ENCODE measurements around the gene RNF19B. TPM values are rescaled to one million over a fixed set of nuclear protein-coding genes. Genes with fewer than 3 reads are reported as not detected.

Gene RNF19B
- total and polyA plus RNA-seq, 4 donors: 13.8 to 51.5 (median 20.9) TPM

DNA sequence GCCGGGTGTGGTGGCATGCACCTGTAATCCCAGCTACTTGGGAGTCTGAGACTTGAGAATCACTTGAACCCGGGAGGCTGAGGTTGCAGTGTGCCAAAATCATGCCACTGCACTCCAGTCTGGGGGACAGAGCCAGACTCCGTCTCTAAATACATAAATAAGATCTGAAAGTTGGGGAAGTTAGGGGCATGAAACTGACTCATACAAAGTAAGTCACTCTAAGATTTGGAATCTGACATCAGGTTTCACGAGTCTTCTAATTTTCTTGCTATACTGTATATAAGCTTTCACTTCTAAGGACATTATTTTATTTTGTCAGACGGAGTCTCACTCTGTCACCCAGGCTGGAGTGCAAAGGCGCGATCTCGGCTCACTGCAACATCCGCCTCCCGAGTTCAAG is 30.1 kb downstream of the RNF19B start:
- Histone ChIP-seq H3K27ac (ENCODE audit: low read depth in 1 of 2, low read length in 2 of 2) (no peak overlapping the region), H3K4me1 (ENCODE audit: control insufficient read depth in 1 of 2, insufficient read depth in 2 of 2, low read length in 2 of 2) (no peaks in the 10 kb centered on the region), H3K9me3 (ENCODE audit: control insufficient read depth, low read length) (no peaks in the 10 kb centered on the region), H3K4me3 (ENCODE audit: low read length in 2 of 2) (no peak overlapping the region), H3K36me3 (ENCODE audit: control insufficient read depth in 1 of 2, insufficient read depth in 2 of 2, low read length in 1 of 2) (peaks cover 2 to 3% of the 10 kb centered on the region in 2 donors), H3K27me3 (ENCODE audit: control insufficient read depth in 1 of 2, insufficient read depth in 2 of 2, low read length in 1 of 2) (no peaks in the 10 kb centered on the region)
- DNase-seq: no peak
- WGBS, 2 donors: 87 to 89% methylated on average over 10 of the region's 10 CpGs
- intact Hi-C loops (cut with DNase I): loop anchor here (2.0 to 10.0 kb wide), 4 partner anchors 72 to 150 kb away; partner anchors contain the start of genes AZIN2 (in 2 of the 2) and AK2 (in 1 of the 2)
- no peak for ATAC-seq (ENCODE audit: low FRiP score)

GRCh38 chr1:32933742-32934322 is 30.8 kb downstream of the RNF19B start:
- peak; percentile 40 for ATAC-seq (ENCODE audit: low FRiP score)
- Histone ChIP-seq H3K27ac (ENCODE audit: low read depth in 1 of 2, low read length in 2 of 2) (no peak overlapping the region), H3K4me1 (ENCODE audit: control insufficient read depth in 1 of 2, insufficient read depth in 2 of 2, low read length in 2 of 2) (no peaks in the 10 kb centered on the region), H3K27me3 (ENCODE audit: control insufficient read depth in 1 of 2, insufficient read depth in 2 of 2, low read length in 1 of 2) (no peaks in the 10 kb centered on the region), H3K9me3 (ENCODE audit: control insufficient read depth, low read length) (no peaks in the 10 kb centered on the region), H3K36me3 (ENCODE audit: control insufficient read depth in 1 of 2, insufficient read depth in 2 of 2, low read length in 1 of 2) (peaks cover 0 to 2% of the 10 kb centered on the region in 2 donors), H3K4me3 (ENCODE audit: low read length in 2 of 2) (no peak overlapping the region)
- no peak for DNase-seq
- intact Hi-C loops (cut with DNase I): loop anchor here (2.0 to 10.0 kb wide), 6 partner anchors 73 to 151 kb away; partner anchors contain the start of genes AZIN2 (in 2 of the 2) and AK2 (in 1 of the 2)
- WGBS, 2 donors: 11 to 20% methylated on average over 3 of the region's 3 CpGs

DNA sequence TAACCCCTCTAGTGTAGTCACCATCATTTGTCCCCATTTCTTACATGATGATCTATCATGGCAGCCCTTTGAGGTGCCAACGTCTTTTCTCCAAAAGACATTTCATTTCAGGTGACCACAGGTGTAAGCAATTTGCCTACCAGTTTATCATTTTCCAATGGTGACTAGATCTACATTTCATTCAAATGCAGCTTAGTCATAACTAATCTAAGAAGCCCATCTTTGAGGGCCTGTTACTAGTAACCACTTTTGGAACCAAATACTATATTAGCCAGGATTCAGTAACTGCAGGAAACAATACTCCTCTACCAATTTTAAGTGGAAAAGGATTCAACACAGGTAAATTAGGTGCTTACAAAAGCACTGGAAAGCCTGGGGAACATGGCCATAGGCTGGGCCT is 32.8 kb downstream of the RNF19B start:
- H3K4me3 ChIP-seq (ENCODE audit: low read length in 2 of 2): no peak overlapping the region
- WGBS, 2 donors: 89 to 90% methylated on average over 1 of the region's 1 CpG
- H3K36me3 ChIP-seq (ENCODE audit: control insufficient read depth in 1 of 2, insufficient read depth in 2 of 2, low read length in 1 of 2): peaks cover 0 to 2% of the 10 kb centered on the region in 2 donors
- intact Hi-C loops (cut with DNase I): loop anchor here (2.0 to 10.0 kb wide), 5 partner anchors 103 to 153 kb away; partner anchors contain the start of genes AZIN2 (in 2 of the 2) and AK2 (in 1 of the 2)
- DNase-seq (no peak), ATAC-seq (ENCODE audit: low FRiP score) (no peak)
- no peaks in the 10 kb centered on the region for H3K27me3 ChIP-seq (ENCODE audit: control insufficient read depth in 1 of 2, insufficient read depth in 2 of 2, low read length in 1 of 2)
- H3K4me1 ChIP-seq (ENCODE audit: control insufficient read depth in 1 of 2, insufficient read depth in 2 of 2, low read length in 2 of 2): no peaks in the 10 kb centered on the region
- no peaks in the 10 kb centered on the region for H3K9me3 ChIP-seq (ENCODE audit: control insufficient read depth, low read length)
- no peak overlapping the region for H3K27ac ChIP-seq (ENCODE audit: low read depth in 1 of 2, low read length in 2 of 2)

- 48 to 60% methylated on average over 2 of the region's 2 CpGs for WGBS, 2 donors
- Histone ChIP-seq H3K4me1 (ENCODE audit: control insufficient read depth in 1 of 2, insufficient read depth in 2 of 2, low read length in 2 of 2) (no peaks in the 10 kb centered on the region), H3K4me3 (ENCODE audit: low read length in 2 of 2) (no peak overlapping the region), H3K27me3 (ENCODE audit: control insufficient read depth in 1 of 2, insufficient read depth in 2 of 2, low read length in 1 of 2) (no peaks in the 10 kb centered on the region), H3K36me3 (ENCODE audit: control insufficient read depth in 1 of 2, insufficient read depth in 2 of 2, low read length in 1 of 2) (no peaks in the 10 kb centered on the region), H3K9me3 (ENCODE audit: control insufficient read depth, low read length) (no peaks in the 10 kb centered on the region), H3K27ac (ENCODE audit: low read depth in 1 of 2, low read length in 2 of 2) (no peak overlapping the region)
- no peak for ATAC-seq (ENCODE audit: low FRiP score)
- intact Hi-C loops (cut with DNase I): no loop called here
- DNase-seq: no peak
These were observed 35.2 kb downstream of the RNF19B start for GRCh38 chr1:32929366-32929765.

DNA sequence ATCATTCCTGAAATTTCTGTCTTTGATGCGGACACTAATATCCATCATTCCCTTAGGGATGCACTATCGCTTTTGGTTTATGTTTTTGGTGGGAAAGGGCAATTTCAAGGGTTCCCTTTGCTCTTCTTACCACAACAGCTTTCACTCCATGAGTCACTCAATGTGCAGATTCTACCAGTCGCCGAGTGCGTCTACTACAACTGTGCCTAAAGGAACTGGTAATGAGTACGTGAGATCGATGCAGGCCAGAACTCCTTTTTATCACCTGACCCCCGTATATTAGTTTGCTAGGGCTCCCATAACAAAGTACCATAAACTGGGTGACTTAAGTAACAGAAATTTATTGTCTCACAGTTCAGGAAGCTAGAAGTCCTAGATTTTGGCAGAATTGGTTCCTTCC is 35.9 kb downstream of the RNF19B start:
- WGBS, 2 donors: 92 to 94% methylated on average over 8 of the region's 8 CpGs
- DNase-seq (no peak), ATAC-seq (ENCODE audit: low FRiP score) (no peak)
- no peaks in the 10 kb centered on the region for H3K36me3 ChIP-seq (ENCODE audit: control insufficient read depth in 1 of 2, insufficient read depth in 2 of 2, low read length in 1 of 2)
- intact Hi-C loops (cut with DNase I): no loop called here
- no peaks in the 10 kb centered on the region for H3K4me1 ChIP-seq (ENCODE audit: control insufficient read depth in 1 of 2, insufficient read depth in 2 of 2, low read length in 2 of 2)
- no peak overlapping the region for H3K27ac ChIP-seq (ENCODE audit: low read depth in 1 of 2, low read length in 2 of 2)
- no peaks in the 10 kb centered on the region for H3K27me3 ChIP-seq (ENCODE audit: control insufficient read depth in 1 of 2, insufficient read depth in 2 of 2, low read length in 1 of 2)
- no peak overlapping the region for H3K4me3 ChIP-seq (ENCODE audit: low read length in 2 of 2)
- no peaks in the 10 kb centered on the region for H3K9me3 ChIP-seq (ENCODE audit: control insufficient read depth, low read length)

DNA sequence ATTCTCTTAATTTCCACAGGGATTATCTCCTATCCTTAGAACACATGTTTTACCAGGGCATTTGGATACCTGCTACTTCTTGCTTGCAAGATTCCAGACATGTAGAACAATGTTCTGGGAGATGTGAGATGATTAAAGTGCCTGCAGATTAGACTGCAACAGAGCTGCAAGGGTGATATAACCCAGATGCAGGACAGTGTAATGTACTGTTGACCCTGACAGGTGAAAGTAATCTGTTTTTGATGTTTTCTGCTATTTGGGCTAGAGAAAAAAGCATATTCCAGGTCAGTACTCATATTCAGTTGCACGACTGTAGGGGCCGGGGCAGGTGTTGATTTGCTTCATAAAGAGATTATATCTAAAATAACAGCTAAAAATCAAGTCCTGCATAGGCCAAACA is 36.3 kb downstream of the RNF19B start:
- Histone ChIP-seq H3K27ac (ENCODE audit: low read depth in 1 of 2, low read length in 2 of 2) (no peak overlapping the region), H3K4me3 (ENCODE audit: low read length in 2 of 2) (no peak overlapping the region), H3K9me3 (ENCODE audit: control insufficient read depth, low read length) (no peaks in the 10 kb centered on the region), H3K4me1 (ENCODE audit: control insufficient read depth in 1 of 2, insufficient read depth in 2 of 2, low read length in 2 of 2) (no peaks in the 10 kb centered on the region), H3K27me3 (ENCODE audit: control insufficient read depth in 1 of 2, insufficient read depth in 2 of 2, low read length in 1 of 2) (no peaks in the 10 kb centered on the region), H3K36me3 (ENCODE audit: control insufficient read depth in 1 of 2, insufficient read depth in 2 of 2, low read length in 1 of 2) (no peaks in the 10 kb centered on the region)
- ATAC-seq (ENCODE audit: low FRiP score) (no peak), DNase-seq (no peak)
- intact Hi-C loops (cut with DNase I): no loop called here
- WGBS, 2 donors: 94% methylated on average over 2 of the region's 2 CpGs

DNA sequence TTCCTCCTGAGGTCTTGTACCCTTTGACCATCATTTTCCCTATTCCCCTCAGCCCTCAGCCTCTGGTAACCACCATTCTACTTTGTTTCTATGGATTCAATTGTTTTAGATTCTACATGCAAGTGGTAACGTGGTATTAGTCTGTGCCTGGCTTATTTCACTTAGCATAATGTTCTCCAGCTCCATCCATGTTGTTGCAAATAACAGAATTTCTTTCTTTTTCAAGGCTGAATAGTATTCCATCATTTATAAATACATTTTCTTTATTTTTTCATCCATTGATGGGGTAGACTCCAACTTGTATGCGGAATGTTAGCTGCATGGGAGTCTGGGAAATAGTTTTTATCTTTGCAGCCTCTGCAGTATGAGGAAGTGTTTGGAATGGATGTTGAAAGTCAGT is 37.2 kb downstream of the RNF19B start:
- H3K4me3 ChIP-seq (ENCODE audit: low read length in 2 of 2): no peak overlapping the region
- DNase-seq (no peak), ATAC-seq (ENCODE audit: low FRiP score) (no peak)
- H3K27me3 ChIP-seq (ENCODE audit: control insufficient read depth in 1 of 2, insufficient read depth in 2 of 2, low read length in 1 of 2): no peaks in the 10 kb centered on the region
- no peak overlapping the region for H3K27ac ChIP-seq (ENCODE audit: low read depth in 1 of 2, low read length in 2 of 2)
- no peaks in the 10 kb centered on the region for H3K4me1 ChIP-seq (ENCODE audit: control insufficient read depth in 1 of 2, insufficient read depth in 2 of 2, low read length in 2 of 2)
- WGBS, 2 donors: 94 to 98% methylated on average over 2 of the region's 2 CpGs
- intact Hi-C loops (cut with DNase I): no loop called here
- H3K36me3 ChIP-seq (ENCODE audit: control insufficient read depth in 1 of 2, insufficient read depth in 2 of 2, low read length in 1 of 2): no peaks in the 10 kb centered on the region
- no peaks in the 10 kb centered on the region for H3K9me3 ChIP-seq (ENCODE audit: control insufficient read depth, low read length)

DNA sequence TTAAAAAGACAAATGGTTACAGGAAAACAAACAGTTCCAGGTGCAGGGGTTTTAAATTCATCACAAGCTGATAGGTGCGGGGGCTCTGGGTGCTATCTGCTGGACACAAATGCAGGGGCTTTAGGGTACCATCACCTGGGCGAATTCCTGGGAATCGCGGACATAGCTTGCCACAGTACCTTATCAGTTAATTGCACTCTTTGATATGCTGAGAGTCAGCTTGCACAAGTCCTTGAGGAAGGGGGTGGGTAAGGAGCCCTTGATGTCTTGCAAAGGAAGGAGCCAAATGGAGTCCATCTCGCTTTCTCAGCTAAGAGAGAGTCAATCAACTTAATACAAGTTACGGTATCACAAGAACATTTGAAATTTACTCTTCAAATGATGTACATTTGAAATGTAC is 38.0 kb downstream of the RNF19B start:
- intact Hi-C loops (cut with DNase I): no loop called here
- H3K27me3 ChIP-seq (ENCODE audit: control insufficient read depth in 1 of 2, insufficient read depth in 2 of 2, low read length in 1 of 2): no peaks in the 10 kb centered on the region
- H3K4me1 ChIP-seq (ENCODE audit: control insufficient read depth in 1 of 2, insufficient read depth in 2 of 2, low read length in 2 of 2): no peaks in the 10 kb centered on the region
- 89 to 91% methylated on average over 6 of the region's 6 CpGs for WGBS, 2 donors
- no peaks in the 10 kb centered on the region for H3K36me3 ChIP-seq (ENCODE audit: control insufficient read depth in 1 of 2, insufficient read depth in 2 of 2, low read length in 1 of 2)
- H3K27ac ChIP-seq (ENCODE audit: low read depth in 1 of 2, low read length in 2 of 2): no peak overlapping the region
- ATAC-seq (ENCODE audit: low FRiP score) (no peak), DNase-seq (no peak)
- H3K4me3 ChIP-seq (ENCODE audit: low read length in 2 of 2): no peak overlapping the region
- no peaks in the 10 kb centered on the region for H3K9me3 ChIP-seq (ENCODE audit: control insufficient read depth, low read length)

DNA sequence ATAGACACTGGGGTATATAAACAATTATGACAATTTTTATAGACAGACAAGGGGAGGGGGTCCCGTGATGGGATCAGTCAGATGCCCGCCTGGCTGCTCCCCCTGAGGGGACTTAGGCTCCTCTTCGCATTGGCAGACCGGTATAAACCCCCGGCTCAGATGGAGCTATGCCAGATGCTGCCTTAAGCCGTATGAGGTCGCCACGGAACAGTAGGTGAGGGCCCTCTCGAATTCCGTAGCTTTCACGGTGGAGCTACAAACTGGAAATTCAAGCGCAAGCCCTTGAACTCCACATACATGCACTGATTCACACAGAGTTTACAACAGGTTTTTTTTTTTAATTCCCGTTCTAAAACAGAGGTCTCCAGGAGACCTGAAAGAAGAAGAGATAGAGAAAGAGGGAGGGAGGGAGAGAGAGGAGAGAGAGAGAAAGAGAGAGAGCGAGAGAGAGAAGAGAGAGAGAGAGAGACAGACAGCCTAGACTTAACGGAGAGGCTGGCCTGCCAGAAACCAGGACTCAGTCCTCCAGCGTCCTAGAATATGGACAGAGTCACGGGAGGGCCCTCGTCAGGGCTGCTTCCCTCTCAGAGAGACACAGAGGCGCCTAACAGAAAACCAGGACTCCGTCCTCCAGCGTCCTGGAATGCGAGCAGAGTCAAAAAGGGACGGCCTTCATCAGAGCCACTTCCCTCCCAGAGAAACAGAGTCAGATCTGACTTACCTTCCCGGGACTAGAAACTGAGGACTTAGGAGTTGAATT is 39.0 kb downstream of the RNF19B start:
- H3K36me3 ChIP-seq (ENCODE audit: control insufficient read depth in 1 of 2, insufficient read depth in 2 of 2, low read length in 1 of 2): no peaks in the 10 kb centered on the region
- no peak overlapping the region for H3K27ac ChIP-seq (ENCODE audit: low read depth in 1 of 2, low read length in 2 of 2)
- no peaks in the 10 kb centered on the region for H3K9me3 ChIP-seq (ENCODE audit: control insufficient read depth, low read length)
- 32 to 40% methylated on average over 24 of the region's 24 CpGs for WGBS, 2 donors
- ATAC-seq (ENCODE audit: low FRiP score): peak; percentile 31
- no peaks in the 10 kb centered on the region for H3K27me3 ChIP-seq (ENCODE audit: control insufficient read depth in 1 of 2, insufficient read depth in 2 of 2, low read length in 1 of 2)
- DNase-seq: no peak
- intact Hi-C loops (cut with DNase I): no loop called here
- no peak overlapping the region for H3K4me3 ChIP-seq (ENCODE audit: low read length in 2 of 2)
- peaks cover 0 to 2% of the 10 kb centered on the region in 2 donors for H3K4me1 ChIP-seq (ENCODE audit: control insufficient read depth in 1 of 2, insufficient read depth in 2 of 2, low read length in 2 of 2)
